ENCODE data around the gene TMPRSS15.
"Not testable (repeated sequence)": the region's sequence is repeated elsewhere in the genome, so short reads cannot be mapped to it uniquely, and the experiment has no call there.

TMPRSS15 gene

DNA sequence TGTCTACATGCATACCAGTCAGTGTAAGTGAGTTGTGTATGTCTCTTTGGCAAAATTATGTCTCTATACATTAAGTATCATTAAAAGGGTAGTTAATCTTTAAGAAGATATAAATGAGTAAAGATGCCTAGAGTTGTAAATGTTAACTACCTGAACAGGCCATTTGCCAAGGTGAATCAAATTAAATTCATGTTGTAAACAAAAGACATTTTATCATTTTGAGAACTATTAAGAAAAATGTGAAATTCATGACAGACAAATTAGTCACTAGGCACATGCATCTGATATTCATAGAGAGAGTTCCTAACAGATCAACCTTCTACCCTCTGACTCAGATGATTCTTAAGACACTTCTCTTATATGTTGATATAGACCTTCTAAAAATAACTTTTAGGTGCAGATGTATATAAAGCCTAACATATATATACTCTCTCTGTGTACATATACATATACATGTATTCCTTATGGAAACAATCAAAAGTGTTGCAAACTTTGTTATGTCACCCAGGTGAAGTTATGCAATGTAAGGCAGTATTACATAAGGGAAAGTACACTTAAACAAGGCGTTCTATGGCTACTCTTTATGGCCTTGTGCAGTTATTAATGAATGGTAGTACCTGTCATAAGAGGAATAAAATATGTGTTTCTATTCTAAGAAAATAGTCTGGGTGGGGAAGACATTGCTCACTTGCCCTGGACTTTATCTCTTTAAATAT lies at the start of gene TMPRSS15:
TMPRSS15 (minus strand) TSS at position 51 of the 716 bp plus-strand sequence. CDS start 163 bp downstream, outside the sequence.
- no peak for DNase-seq

DNA sequence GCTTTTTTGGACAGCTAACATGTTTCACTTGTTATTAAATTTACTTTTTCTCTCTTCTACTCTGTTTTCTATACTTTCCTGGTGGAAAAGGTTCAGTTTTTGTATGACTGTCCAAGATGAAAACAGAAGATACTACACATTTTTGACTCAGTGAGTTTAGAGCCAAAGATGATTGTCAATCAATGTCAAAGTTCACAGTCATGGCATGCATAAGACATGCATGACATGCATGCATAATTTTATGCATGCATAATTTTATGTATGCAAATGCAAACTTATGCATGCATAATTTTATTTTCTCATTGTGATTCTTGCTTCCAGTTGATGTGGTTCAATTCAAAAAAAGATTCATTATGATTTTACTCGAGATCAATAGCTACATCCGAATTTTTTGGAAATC lies 48.1 kb upstream of the TMPRSS15 start:
- no peak for DNase-seq

DNA sequence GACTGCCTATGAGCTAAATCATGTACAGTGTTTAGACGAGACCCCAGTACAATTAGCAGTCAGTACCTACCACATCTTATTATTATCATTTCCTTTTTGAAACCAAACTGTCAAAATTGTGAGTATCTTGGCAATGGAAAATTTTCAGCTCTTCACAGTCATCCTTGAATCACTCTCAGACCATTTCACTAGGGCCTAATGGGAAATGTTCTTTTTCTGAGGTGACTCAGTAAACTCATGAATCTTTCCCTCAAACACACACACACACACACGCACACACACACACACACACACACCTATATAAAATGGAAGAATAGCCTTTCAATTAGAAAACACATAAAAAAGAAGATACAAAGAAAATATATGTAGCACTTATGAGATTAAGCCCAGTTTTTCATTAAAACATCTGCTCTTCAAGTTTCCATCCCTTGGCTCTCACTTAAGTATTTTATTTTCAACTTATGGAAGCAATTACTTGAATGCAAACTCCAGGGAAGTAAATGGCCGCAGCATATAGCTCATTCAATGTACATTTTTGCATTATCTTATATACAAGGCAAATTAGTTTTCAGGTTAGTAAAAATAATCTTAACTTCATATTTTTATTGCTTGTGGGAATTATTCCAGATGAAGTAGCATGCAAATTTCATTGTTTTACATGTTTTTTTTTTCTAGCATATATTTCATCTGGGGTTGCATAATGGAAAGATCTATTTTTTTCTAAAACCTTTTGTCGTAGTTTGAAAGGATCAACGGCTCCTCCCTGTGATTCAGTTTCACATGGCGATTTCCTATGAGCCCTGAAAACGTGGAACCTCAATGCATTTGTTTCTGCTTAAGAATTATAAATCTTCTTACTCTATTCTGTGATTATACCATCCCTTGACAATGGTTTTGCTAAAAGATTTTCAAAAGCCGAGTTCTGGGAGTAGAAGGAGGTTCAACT lies 46.3 kb upstream of the TMPRSS15 start:
- DNase-seq, result no peak

DNA sequence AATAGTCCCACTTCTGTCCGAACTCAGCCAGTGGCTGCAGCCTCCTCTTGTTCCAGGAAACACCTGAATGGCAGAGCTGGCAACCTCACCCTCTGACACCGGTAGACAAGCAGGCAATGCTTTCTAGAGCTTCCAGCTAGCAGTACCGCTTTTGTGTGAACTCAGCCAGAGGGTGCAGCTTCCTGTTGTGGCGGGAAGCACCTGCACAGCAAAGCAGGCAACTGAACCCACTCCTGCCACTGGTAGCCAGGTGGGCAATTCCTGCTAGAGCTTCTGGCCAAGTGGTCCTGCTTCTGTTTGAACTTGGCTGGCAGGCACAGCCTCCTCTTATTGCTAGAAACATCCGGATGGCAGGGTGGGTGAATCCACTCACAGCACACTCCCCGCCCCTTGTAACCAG lies 40.1 kb upstream of the TMPRSS15 start:
- DNase-seq, result peak; percentile 38

DNA sequence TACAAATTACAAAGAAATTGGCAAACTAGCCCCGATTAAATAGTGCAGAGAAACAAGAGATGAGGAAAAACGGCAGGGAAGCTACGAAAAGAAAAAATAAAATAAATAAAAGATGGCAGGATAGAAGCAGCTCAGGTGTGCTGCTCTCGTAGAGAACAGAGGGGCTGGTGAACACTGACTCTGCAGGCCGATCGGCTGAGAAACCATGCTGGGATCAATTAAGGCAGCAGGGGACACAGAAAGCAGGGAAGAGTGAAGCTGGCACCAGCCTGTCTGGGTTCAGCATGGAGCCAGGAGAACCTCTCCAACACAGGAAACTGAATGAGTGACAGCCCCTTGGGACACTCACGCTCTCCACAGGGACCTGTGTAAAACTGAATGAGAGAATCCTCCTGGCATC lies 39.5 kb upstream of the TMPRSS15 start:
- DNase-seq, result peak; percentile 33

- no peak for DNase-seq
Measured at GRCh38 chr21:18430341-18430740, 26.8 kb upstream of the TMPRSS15 start.

DNA sequence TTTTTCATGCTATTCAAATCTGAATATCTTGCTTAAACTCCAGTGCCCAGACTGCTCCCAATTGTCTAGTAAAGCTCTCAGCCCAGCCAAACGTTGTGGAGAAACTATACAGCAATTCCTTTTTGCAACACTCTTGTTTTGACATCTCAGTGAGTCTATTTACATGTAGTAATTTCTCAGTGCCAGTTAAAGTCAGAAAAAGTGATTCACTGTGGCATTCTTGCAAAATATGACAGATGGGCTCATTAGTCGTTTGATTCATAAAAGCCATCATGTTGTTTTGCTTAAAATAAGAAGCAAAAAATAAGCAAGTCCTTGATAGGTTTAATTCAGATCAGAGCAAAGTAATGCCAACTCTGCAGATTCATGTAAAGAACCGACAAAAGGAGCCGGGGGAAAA lies 20.7 kb upstream of the TMPRSS15 start:
- no peak for DNase-seq

GRCh38 chr21:18417141-18417790 lies 13.7 kb upstream of the TMPRSS15 start:
- DNase-seq, result no peak

- DNase-seq, result no peak
Measured at GRCh38 chr21:18411565-18411964, 8.0 kb upstream of the TMPRSS15 start.

- DNase-seq, result no peak
Measured at GRCh38 chr21:18409579-18409978, 6.0 kb upstream of the TMPRSS15 start.

DNA sequence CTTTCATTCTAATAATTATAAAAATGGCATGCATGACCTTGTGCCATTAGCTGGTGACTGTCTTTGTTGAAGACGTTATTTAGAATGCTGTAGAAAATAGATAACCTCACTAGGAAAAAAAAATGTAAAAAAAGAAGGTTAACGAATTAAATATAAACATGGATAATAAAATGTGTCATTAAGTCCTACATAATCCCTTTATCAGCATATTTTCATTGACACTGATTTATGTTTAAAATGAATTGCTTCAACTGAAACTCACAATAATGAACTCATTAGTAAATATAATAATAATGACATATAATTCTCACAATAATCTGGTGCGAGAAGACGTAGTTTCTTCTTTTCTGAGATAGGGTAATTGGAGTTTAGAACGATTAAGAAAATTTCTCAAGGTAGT lies 4.7 kb downstream of the TMPRSS15 start:
- DNase-seq, result no peak

DNA sequence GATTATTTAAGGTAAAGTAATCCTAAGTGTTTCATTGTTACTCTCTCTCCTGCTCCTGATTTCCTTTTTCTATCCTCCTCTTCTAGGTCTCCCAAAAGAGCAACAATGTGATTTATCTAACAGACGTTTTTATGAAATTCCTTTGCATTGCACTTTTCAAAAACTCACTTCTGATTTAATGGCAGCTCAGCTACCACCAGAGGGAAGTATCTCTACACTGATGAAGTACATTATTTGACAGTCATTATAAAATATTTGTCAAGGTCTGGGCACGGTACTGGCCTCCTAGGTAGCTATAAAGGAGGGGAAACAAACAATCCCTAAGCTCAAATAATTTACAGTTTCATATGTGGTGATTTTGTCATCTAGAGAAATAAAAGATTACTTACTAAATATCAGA lies 15.6 kb downstream of the TMPRSS15 start:
- no peak for DNase-seq

DNA sequence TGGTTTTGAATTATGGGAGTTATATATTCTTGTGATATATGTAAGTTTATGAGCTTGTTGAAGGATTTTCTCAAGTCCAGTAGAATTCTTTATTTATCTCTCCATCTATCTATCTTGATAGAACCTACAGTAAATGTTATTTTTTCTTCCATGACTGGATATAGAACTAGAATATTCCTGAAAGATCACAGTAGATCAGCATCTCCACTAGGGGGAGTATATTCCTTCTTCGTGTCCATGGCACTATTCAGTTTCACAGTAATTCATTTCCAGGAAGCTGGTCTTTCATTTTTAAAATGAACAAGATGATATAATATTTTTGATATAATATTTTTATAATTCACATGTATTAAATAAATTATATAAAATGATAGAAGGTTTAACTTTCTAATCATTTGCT lies 18.8 kb downstream of the TMPRSS15 start:
- DNase-seq, result peak; percentile 14

DNA sequence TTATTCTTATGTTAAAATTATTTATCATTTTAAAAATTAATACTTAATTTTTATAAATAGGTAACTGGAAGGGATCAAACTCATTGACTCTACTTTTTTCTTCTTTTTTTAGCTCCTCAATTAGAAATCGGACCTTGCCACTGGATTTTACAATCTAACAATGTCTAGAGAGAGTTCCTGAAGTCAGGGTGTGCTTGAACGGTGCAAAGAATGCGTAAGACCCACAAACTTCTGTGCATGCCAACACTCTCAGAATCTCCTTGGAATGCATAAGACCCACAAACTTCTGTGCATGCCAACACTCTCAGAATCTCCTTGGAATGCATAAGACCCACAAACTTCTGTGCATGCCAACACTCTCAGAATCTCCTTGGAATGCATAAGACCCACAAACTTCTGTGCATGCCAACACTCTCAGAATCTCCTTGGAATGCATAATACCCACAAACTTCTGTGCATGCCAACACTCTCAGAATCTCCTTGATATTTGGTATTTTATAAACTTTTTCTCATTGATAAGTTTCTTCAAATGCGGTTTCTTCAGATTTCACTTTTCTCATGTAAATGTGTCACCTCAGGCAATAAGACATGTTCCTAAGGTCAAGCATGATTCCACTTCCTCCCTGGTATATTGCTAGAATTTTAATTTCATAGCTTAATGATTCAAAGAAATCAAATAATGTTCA lies 20.5 kb downstream of the TMPRSS15 start:
- not testable (repeated sequence) for DNase-seq

DNA sequence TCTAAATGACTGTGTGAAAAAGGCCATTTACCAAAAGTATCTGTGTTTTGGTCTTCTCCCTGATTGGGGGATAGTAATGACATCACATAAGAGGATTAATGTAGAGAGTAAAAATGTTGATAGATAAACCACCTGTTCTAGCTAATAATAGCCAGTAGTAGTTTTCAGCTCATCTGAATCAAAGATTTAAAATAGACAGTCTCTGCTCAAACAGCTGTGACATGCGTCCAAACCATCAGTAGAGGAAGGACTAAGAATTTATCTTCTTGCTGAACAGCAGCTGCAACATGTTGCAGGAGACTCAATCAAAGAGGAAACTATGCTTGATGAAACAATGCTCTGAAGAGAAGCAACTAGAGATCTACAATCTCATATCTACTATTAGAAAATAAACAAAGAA lies 21.4 kb downstream of the TMPRSS15 start:
- no peak for DNase-seq

- DNase-seq, result no peak
Measured at GRCh38 chr21:18373606-18374005, 30.0 kb downstream of the TMPRSS15 start.

- DNase-seq, result no peak
Measured at GRCh38 chr21:18370301-18370700, 33.3 kb downstream of the TMPRSS15 start.

GRCh38 chr21:18369115-18369514 lies 34.5 kb downstream of the TMPRSS15 start:
- DNase-seq, result no peak

DNA sequence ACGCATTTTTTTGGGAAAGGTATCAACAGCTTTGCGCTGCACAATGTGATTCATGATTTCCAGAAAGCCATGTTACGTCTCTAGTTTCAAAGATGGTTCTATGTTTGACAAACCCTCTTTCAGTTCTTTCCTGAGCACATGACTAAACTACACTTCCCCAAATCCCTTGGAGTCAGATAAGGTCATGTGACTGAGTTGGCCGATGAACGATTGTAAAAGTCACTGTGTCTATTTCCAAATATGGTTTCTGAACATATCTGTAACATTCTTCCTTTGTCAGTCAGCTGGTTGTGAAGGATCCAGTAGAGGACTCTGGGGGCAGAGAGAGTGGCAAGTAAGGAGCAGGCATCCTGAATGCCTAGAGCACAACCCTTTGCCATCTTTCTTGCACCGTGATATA lies 35.4 kb downstream of the TMPRSS15 start:
- DNase-seq, result no peak

DNA sequence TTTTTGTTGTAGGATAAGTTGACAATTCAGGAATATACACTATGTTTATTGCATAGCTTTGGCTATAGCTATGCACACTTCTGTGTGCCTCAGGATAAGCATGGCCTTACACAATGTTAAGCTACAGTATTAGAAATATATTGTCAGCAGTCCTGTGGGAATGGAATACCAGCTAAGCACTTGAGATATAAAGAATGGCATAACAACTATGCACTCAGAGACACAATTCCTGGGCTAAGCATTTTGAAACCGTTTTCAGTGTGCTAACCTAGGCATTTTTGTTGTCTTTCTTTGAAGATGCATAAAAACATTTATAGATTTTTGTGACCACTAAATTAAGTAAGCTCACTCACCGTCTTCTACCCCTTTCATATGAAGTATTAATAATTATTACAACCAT lies 46.8 kb downstream of the TMPRSS15 start:
- no peak for DNase-seq

- no peak for DNase-seq
Measured at GRCh38 chr21:18354947-18355346, 48.6 kb downstream of the TMPRSS15 start.

- DNase-seq, result no peak
Measured at GRCh38 chr21:18350216-18350615, 53.4 kb downstream of the TMPRSS15 start.

DNA sequence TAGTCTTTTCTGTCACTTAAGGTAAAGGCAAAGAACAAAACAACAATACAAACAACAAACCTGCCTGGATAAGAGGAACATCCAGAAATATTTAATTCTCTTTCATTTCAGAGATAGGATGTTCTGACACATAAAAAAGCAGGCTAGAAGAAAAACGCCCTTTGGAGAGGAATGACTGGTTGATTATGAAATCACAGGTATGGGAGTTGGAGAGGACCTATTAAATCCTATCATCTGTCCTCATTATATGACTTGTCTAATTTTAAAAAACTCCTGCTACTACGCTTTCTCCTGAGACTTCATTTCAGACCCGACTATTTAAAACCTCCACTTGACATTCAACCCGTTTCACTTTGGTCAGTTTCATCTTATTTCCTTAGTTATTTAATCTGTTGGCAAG lies 54.1 kb downstream of the TMPRSS15 start:
- no peak for DNase-seq
